ENCODE results near the gene MAP4.

DNA sequence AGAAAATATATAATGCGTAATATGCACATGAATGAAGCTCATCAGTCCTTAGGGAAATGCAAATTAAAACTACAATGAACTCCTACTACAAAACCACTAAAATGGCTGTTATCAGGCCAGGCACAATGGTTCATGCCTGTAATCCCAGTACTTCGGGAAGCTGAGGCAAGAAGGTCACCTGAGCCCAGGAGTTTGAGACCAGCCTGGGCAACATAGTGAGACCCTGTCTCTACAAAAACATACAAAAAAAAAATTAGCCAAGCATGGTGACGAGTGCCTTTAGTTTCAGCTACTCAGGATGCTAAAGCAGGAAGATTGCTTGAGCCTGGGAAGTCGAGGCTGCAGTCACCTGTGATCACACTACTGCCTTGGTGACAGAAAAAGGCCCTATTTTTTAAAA is 85.2 kb downstream of the MAP4 start:
- no peak for TF ChIP-seq CTCF (IDR thresholded peaks at IDR 0.05 in 4 of 5, conservative IDR thresholded peaks at IDR 0.05 in 1 of 5)
- no peak for TF ChIP-seq POLR2A (IDR thresholded peaks at IDR 0.05)
